Effector memory CD8-positive, alpha-beta T cell (primary cell): ENCODE measurements around the gene EPHA8.
A peak's percentile ranks its signal among the peaks of the same experiment; 100 is the strongest.

Experiments
- ATAC-seq: fragments of 150-1000 bp; cut with Tn5 transposase; replicated peaks from 2 replicates; pipeline ENCODE4 v1.10.0; 2021; ENCODE audit warnings: mild to moderate bottlenecking, moderate library complexity
- DNase-seq, 3 experiments: peaks; one replicate each; pipeline ENCODE4 v3.0.0; 2021
- H3K27ac Mint-ChIP-seq, 2 donors: one replicate each; pipeline ENCODE4 v1.8.0; 2022; ENCODE audit warnings: mild to moderate bottlenecking in 2 of 2, mixed read lengths in 2 of 2, moderate library complexity in 2 of 2
- H3K27me3 Mint-ChIP-seq, 2 donors: one replicate each; pipeline ENCODE4 v1.8.0; 2022; ENCODE audit warnings: mixed read lengths in 2 of 2
- H3K36me3 Mint-ChIP-seq: one replicate; pipeline ENCODE4 v1.8.0; 2022; ENCODE audit warnings: mild to moderate bottlenecking, moderate library complexity, mixed read lengths; ENCODE audit not compliant: insufficient read depth
- H3K4me1 Mint-ChIP-seq, 2 donors: one replicate each; pipeline ENCODE4 v1.8.0; 2022; ENCODE audit warnings: low read depth in 2 of 2, mixed read lengths in 2 of 2
- H3K4me3 Mint-ChIP-seq, 2 donors: one replicate each; pipeline ENCODE4 v1.8.0; 2022; ENCODE audit warnings: mild to moderate bottlenecking in 2 of 2, mixed read lengths in 2 of 2, moderate library complexity in 2 of 2
- H3K9me3 Mint-ChIP-seq, 2 donors: one replicate each; pipeline ENCODE4 v1.8.0; 2022; ENCODE audit warnings: mixed read lengths in 2 of 2

EPHA8 gene

GRCh38 chr1:22543679-22544078, 19.6 kb upstream of the EPHA8 start:
- Mint-ChIP-seq H3K4me3 (no peak overlapping the region), H3K4me1 (peaks cover 0 to 6% of the 10 kb centered on the region in 2 donors), H3K27me3 (peaks cover 32 to 44% of the 10 kb centered on the region in 2 donors), H3K36me3 (no peaks in the 10 kb centered on the region), H3K9me3 (no peaks in the 10 kb centered on the region), H3K27ac (peak overlapping the region in 1 of 2 donors; percentile 24)
- DNase-seq (no peak), ATAC-seq (no peak)

- no peak overlapping the region for H3K27ac Mint-ChIP-seq
These were observed 18.7 kb upstream of the EPHA8 start for GRCh38 chr1:22544606-22545005.

GRCh38 chr1:22545141-22545540, 18.1 kb upstream of the EPHA8 start:
- no peak overlapping the region for H3K4me3 Mint-ChIP-seq
- DNase-seq, result no peak
- H3K27ac Mint-ChIP-seq, result no peak overlapping the region
- no peak for ATAC-seq
- H3K9me3 Mint-ChIP-seq, result no peaks in the 10 kb centered on the region
- no peaks in the 10 kb centered on the region for H3K4me1 Mint-ChIP-seq
- H3K27me3 Mint-ChIP-seq, result peaks cover 47 to 58% of the 10 kb centered on the region in 2 donors
- no peaks in the 10 kb centered on the region for H3K36me3 Mint-ChIP-seq

More at GRCh38 chr1:22544606-22545005, 18.7 kb upstream of the EPHA8 start:
- no peaks in the 10 kb centered on the region for H3K36me3 Mint-ChIP-seq
- DNase-seq, result no peak
- H3K4me3 Mint-ChIP-seq, result no peak overlapping the region
- no peaks in the 10 kb centered on the region for H3K9me3 Mint-ChIP-seq
- no peak for ATAC-seq
- H3K27me3 Mint-ChIP-seq, result peaks cover 42 to 53% of the 10 kb centered on the region in 2 donors
- H3K4me1 Mint-ChIP-seq, result no peaks in the 10 kb centered on the region

GRCh38 chr1:22547186-22547817, 16.0 kb upstream of the EPHA8 start:
- Mint-ChIP-seq H3K36me3 (no peaks in the 10 kb centered on the region), H3K27me3 (peaks cover 60 to 79% of the 10 kb centered on the region in 2 donors), H3K4me1 (no peaks in the 10 kb centered on the region), H3K4me3 (no peak overlapping the region), H3K27ac (no peak overlapping the region), H3K9me3 (no peaks in the 10 kb centered on the region)
- DNase-seq (no peak), ATAC-seq (no peak)

GRCh38 chr1:22547818-22548462, 15.3 kb upstream of the EPHA8 start:
- H3K4me3 Mint-ChIP-seq, result no peak overlapping the region

GRCh38 chr1:22550021-22550420, 13.3 kb upstream of the EPHA8 start:
- no peak overlapping the region for H3K4me3 Mint-ChIP-seq

More at GRCh38 chr1:22547818-22548462, 15.3 kb upstream of the EPHA8 start:
- Mint-ChIP-seq H3K27me3 (peaks cover 67 to 85% of the 10 kb centered on the region in 2 donors), H3K9me3 (no peaks in the 10 kb centered on the region), H3K36me3 (no peaks in the 10 kb centered on the region), H3K27ac (no peak overlapping the region), H3K4me1 (no peaks in the 10 kb centered on the region)
- DNase-seq (no peak), ATAC-seq (no peak)

GRCh38 chr1:22551591-22551990, 11.7 kb upstream of the EPHA8 start:
- Mint-ChIP-seq H3K9me3 (no peaks in the 10 kb centered on the region), H3K27me3 (peaks cover 77 to 99% of the 10 kb centered on the region in 2 donors), H3K4me1 (peaks cover 0 to 5% of the 10 kb centered on the region in 2 donors), H3K36me3 (no peaks in the 10 kb centered on the region), H3K27ac (no peak overlapping the region), H3K4me3 (no peak overlapping the region)
- no peak for DNase-seq
- ATAC-seq, result no peak

More at GRCh38 chr1:22550021-22550420, 13.3 kb upstream of the EPHA8 start:
- Mint-ChIP-seq H3K36me3 (no peaks in the 10 kb centered on the region), H3K9me3 (no peaks in the 10 kb centered on the region), H3K27ac (no peak overlapping the region), H3K4me1 (peaks cover 0 to 2% of the 10 kb centered on the region in 2 donors), H3K27me3 (peaks cover 74 to 96% of the 10 kb centered on the region in 2 donors)
- ATAC-seq (no peak), DNase-seq (no peak)

- H3K4me3 Mint-ChIP-seq, result no peak overlapping the region
- no peak for ATAC-seq
These were observed 11.3 kb upstream of the EPHA8 start for GRCh38 chr1:22552021-22552420.

GRCh38 chr1:22553104-22553880, 10.0 kb upstream of the EPHA8 start:
- ATAC-seq, result no peak
- Mint-ChIP-seq H3K27me3 (peaks cover 73 to 96% of the 10 kb centered on the region in 2 donors), H3K36me3 (no peaks in the 10 kb centered on the region), H3K27ac (no peak overlapping the region), H3K4me1 (peaks cover 0 to 10% of the 10 kb centered on the region in 2 donors), H3K9me3 (no peaks in the 10 kb centered on the region), H3K4me3 (no peak overlapping the region)
- no peak for DNase-seq

More at GRCh38 chr1:22552021-22552420, 11.3 kb upstream of the EPHA8 start:
- no peak for DNase-seq
- H3K9me3 Mint-ChIP-seq, result no peaks in the 10 kb centered on the region
- peaks cover 77 to 99% of the 10 kb centered on the region in 2 donors for H3K27me3 Mint-ChIP-seq
- no peaks in the 10 kb centered on the region for H3K36me3 Mint-ChIP-seq
- no peak overlapping the region for H3K27ac Mint-ChIP-seq
- H3K4me1 Mint-ChIP-seq, result peaks cover 0 to 9% of the 10 kb centered on the region in 2 donors

GRCh38 chr1:22553991-22554522, 9.2 kb upstream of the EPHA8 start:
- DNase-seq (no peak), ATAC-seq (no peak)
- H3K36me3 Mint-ChIP-seq, result no peaks in the 10 kb centered on the region
- H3K27ac Mint-ChIP-seq, result no peak overlapping the region
- H3K9me3 Mint-ChIP-seq, result no peaks in the 10 kb centered on the region
- H3K27me3 Mint-ChIP-seq, result peaks cover 69 to 92% of the 10 kb centered on the region in 2 donors
- no peak overlapping the region for H3K4me3 Mint-ChIP-seq
- H3K4me1 Mint-ChIP-seq, result peaks cover 0 to 10% of the 10 kb centered on the region in 2 donors

GRCh38 chr1:22555371-22555656, 8.0 kb upstream of the EPHA8 start:
- ATAC-seq (no peak), DNase-seq (no peak)
- no peaks in the 10 kb centered on the region for H3K9me3 Mint-ChIP-seq
- no peaks in the 10 kb centered on the region for H3K36me3 Mint-ChIP-seq
- H3K4me1 Mint-ChIP-seq, result peaks cover 0 to 10% of the 10 kb centered on the region in 2 donors
- peaks cover 69 to 92% of the 10 kb centered on the region in 2 donors for H3K27me3 Mint-ChIP-seq
- no peak overlapping the region for H3K27ac Mint-ChIP-seq
- no peak overlapping the region for H3K4me3 Mint-ChIP-seq

GRCh38 chr1:22556391-22557104, 6.7 kb upstream of the EPHA8 start:
- no peaks in the 10 kb centered on the region for H3K9me3 Mint-ChIP-seq
- no peak for ATAC-seq
- no peak overlapping the region for H3K4me3 Mint-ChIP-seq
- no peak overlapping the region for H3K27ac Mint-ChIP-seq
- peaks cover 0 to 10% of the 10 kb centered on the region in 2 donors for H3K4me1 Mint-ChIP-seq
- no peaks in the 10 kb centered on the region for H3K36me3 Mint-ChIP-seq
- peaks cover 68 to 92% of the 10 kb centered on the region in 2 donors for H3K27me3 Mint-ChIP-seq
- DNase-seq, result no peak

- peaks cover 74 to 93% of the 10 kb centered on the region in 2 donors for H3K27me3 Mint-ChIP-seq
- H3K27ac Mint-ChIP-seq, result no peak overlapping the region
- H3K9me3 Mint-ChIP-seq, result no peaks in the 10 kb centered on the region
- ATAC-seq, result no peak
- H3K4me3 Mint-ChIP-seq, result no peak overlapping the region
- no peaks in the 10 kb centered on the region for H3K36me3 Mint-ChIP-seq
- peaks cover 0 to 10% of the 10 kb centered on the region in 2 donors for H3K4me1 Mint-ChIP-seq
- no peak for DNase-seq
These were observed 5.8 kb upstream of the EPHA8 start for GRCh38 chr1:22557341-22557950.
